CD4-positive, alpha-beta T cell (primary cell): ENCODE measurements around the gene RPEL1. TPM values are rescaled to one million over a fixed set of nuclear protein-coding genes. Genes with fewer than 3 reads are reported as not detected.

ENCODE experiments used
- ATAC-seq: fragments of 200-7000 bp; cut with Tn5 transposase; one replicate; pipeline ENCODE4 v1.10.0; 2022; ENCODE audit warnings: mild to moderate bottlenecking; ENCODE audit not compliant: poor library complexity
- CTCF ChIA-PET: fragments of 350-600 bp; sonication (Branson Sonifier 250); formaldehyde crosslinking; loops from one replicate; lab custom pipeline; 2021; ENCODE audit warnings: antibody characterized with exemption, inconsistent platforms; lab: Charles Lee
- POLR2A ChIA-PET: fragments of 350-600 bp; sonication (Branson Sonifier 250); formaldehyde crosslinking; loops from one replicate; lab custom pipeline; 2021; ENCODE audit warnings: antibody characterized with exemption, inconsistent platforms; lab: Charles Lee
- DNase-seq, 14 experiments: peaks; one replicate each; pipeline ENCODE4 v3.0.0-alpha.2; 2013 to 2020; ENCODE audit warnings: mixed read lengths in 2 of 14
- H3K27ac ChIP-seq, 2 donors: one replicate each; pipeline versions ENCODE4 v1.5.1 to v1.7.0; 2013; ENCODE audit warnings: low read length in 2 of 2, low read depth in 1 of 2, mild to moderate bottlenecking in 1 of 2
- H3K27me3 ChIP-seq, 2 experiments: 1 replicate in 1 of 2; 2 replicates in 1 of 2; pipeline versions ENCODE4 v1.6.1 to v1.7.0; 2013; ENCODE audit warnings: low read length in 2 of 2, control low read depth in 1 of 2, mild to moderate bottlenecking in 1 of 2, moderate library complexity in 1 of 2; ENCODE audit not compliant: insufficient read depth in 2 of 2, control insufficient read depth in 1 of 2
- H3K36me3 ChIP-seq: one replicate; pipeline ENCODE4 v1.6.1; 2013; ENCODE audit warnings: low read length, control low read depth; ENCODE audit not compliant: insufficient read depth
- H3K4me1 ChIP-seq: one replicate; pipeline ENCODE4 v1.6.1; 2013; ENCODE audit warnings: low read length, control low read depth; ENCODE audit not compliant: insufficient read depth
- H3K4me3 ChIP-seq: one replicate; pipeline ENCODE4 v1.5.1; 2013; ENCODE audit warnings: mild to moderate bottlenecking, low read length, moderate library complexity
- H3K9me3 ChIP-seq, 2 experiments: 1 replicate in 1 of 2; 2 replicates in 1 of 2; pipeline versions ENCODE4 v1.6.1 to v1.7.0; 2013; ENCODE audit warnings: low read length in 2 of 2, mild to moderate bottlenecking in 2 of 2, control low read depth in 1 of 2, moderate library complexity in 1 of 2; ENCODE audit not compliant: control insufficient read depth in 1 of 2, insufficient read depth in 1 of 2
- H3K27ac Mint-ChIP-seq: one replicate; pipeline ENCODE4 v1.8.0; 2020; ENCODE audit warnings: mixed read lengths
- H3K27me3 Mint-ChIP-seq: one replicate; pipeline ENCODE4 v1.8.0; 2021; ENCODE audit warnings: mixed read lengths
- H3K36me3 Mint-ChIP-seq: one replicate; pipeline ENCODE4 v1.8.0; 2021; ENCODE audit warnings: low read depth, mixed read lengths
- H3K4me1 Mint-ChIP-seq: one replicate; pipeline ENCODE4 v1.8.0; 2021; ENCODE audit warnings: low read depth, mixed read lengths
- H3K4me3 Mint-ChIP-seq: one replicate; pipeline ENCODE4 v1.8.0; 2020; ENCODE audit warnings: mild to moderate bottlenecking, mixed read lengths
- H3K9me3 Mint-ChIP-seq: one replicate; pipeline ENCODE4 v1.8.0; 2020; ENCODE audit warnings: mixed read lengths
- CTCF ChIP-seq: fragments of 200-600 bp; IDR thresholded peaks from one replicate; pipeline ENCODE4 v1.8.0; 2022; ENCODE audit warnings: antibody characterized with exemption, mild to moderate bottlenecking
- intact Hi-C, 2 experiments: fragments of 100-400 bp; cut with DNase I in 1 of 2; cut with micrococcal nuclease in 1 of 2; formaldehyde crosslinking; loops; one replicate each; pipeline versions ENCODE4 v1.15.1 to v1.9.0; 2023 to 2025; cut with DNase I, micrococcal nuclease
- total RNA-seq, 174 experiments: library from RNA in 2 of 174; stranded (reverse) in 2 of 174; gene quantifications; one replicate each; pipeline ENCODE4 v1.2.3 and lab custom pipeline; 2021 to 2026

RPEL1 gene
- total RNA-seq, 2 experiments from 2014 or later: not detected

- Histone ChIP-seq H3K4me1 (no peaks in the 10 kb centered on the region), H3K27ac (no peak overlapping the region), H3K36me3 (no peaks in the 10 kb centered on the region), H3K9me3 (no peaks in the 10 kb centered on the region), H3K4me3 (no peak overlapping the region), H3K27me3 (peaks cover 15 to 28% of the 10 kb centered on the region in 2 experiments)
- no peak for ATAC-seq
- Mint-ChIP-seq H3K27me3 (peaks cover 38% of the 10 kb centered on the region), H3K27ac (no peak overlapping the region), H3K9me3 (no peaks in the 10 kb centered on the region), H3K36me3 (no peaks in the 10 kb centered on the region), H3K4me3 (no peak overlapping the region), H3K4me1 (no peaks in the 10 kb centered on the region)
- ChIA-PET CTCF (no interaction called here), POLR2A (no interaction called here)
- no peak for DNase-seq
- TF ChIP-seq CTCF: no peak
- intact Hi-C loops: no loop called here
Measured at GRCh38 chr10:103291588-103291987, 45.9 kb downstream of the RPEL1 start.

GRCh38 chr10:103295374-103296015 lies 49.8 kb downstream of the RPEL1 start:
- DNase-seq: no peak
- H3K4me3 ChIP-seq: no peak overlapping the region
- no peak overlapping the region for H3K4me3 Mint-ChIP-seq
- peaks cover 8% of the 10 kb centered on the region for H3K27me3 Mint-ChIP-seq
- H3K27me3 ChIP-seq: peaks cover 3 to 4% of the 10 kb centered on the region in 2 experiments
- no peaks in the 10 kb centered on the region for H3K4me1 Mint-ChIP-seq
- no peak overlapping the region for H3K27ac Mint-ChIP-seq
- H3K27ac ChIP-seq: no peak overlapping the region
- H3K36me3 ChIP-seq: no peaks in the 10 kb centered on the region
- no peak for TF ChIP-seq CTCF
- intact Hi-C loops: no loop called here
- no peaks in the 10 kb centered on the region for H3K4me1 ChIP-seq
- H3K9me3 Mint-ChIP-seq: no peaks in the 10 kb centered on the region
- ATAC-seq: no peak
- H3K36me3 Mint-ChIP-seq: no peaks in the 10 kb centered on the region
- CTCF ChIA-PET: no interaction called here
- POLR2A ChIA-PET: no interaction called here
- H3K9me3 ChIP-seq: no peaks in the 10 kb centered on the region

Other genes starting within 250 kb of the RPEL1 start
- 10 to 100 TPM; 43.2 to 47.8 TPM for gene NT5C2, start 52.6 kb upstream of the RPEL1 start, total RNA-seq
- gene INA, start 31.3 kb downstream of the RPEL1 start, total RNA-seq: not detected
- gene PCGF6, start 105.3 kb downstream of the RPEL1 start, total RNA-seq: 1 to 10 TPM; 1.6 to 1.8 TPM
- 1 to 10 TPM; 3.8 to 4.0 TPM for gene TAF5, start 122.1 kb downstream of the RPEL1 start, total RNA-seq
- 100 to 1,000 TPM; 107 to 111 TPM for gene ATP5MK, start 150.6 kb downstream of the RPEL1 start, total RNA-seq
- 10 to 100 TPM; 13.3 to 16.4 TPM for gene PDCD11, start 150.7 kb downstream of the RPEL1 start, total RNA-seq
- gene CALHM2, start 206.5 kb downstream of the RPEL1 start, total RNA-seq: 1 to 10 TPM; 3.1 to 4.0 TPM
- not detected for gene CALHM1, start 213.0 kb downstream of the RPEL1 start, total RNA-seq
- not detected for gene CALHM3, start 233.4 kb downstream of the RPEL1 start, total RNA-seq
- gene NEURL1, start 247.8 kb downstream of the RPEL1 start, total RNA-seq: 1 to 10 TPM in 1 of 2 experiments, under 1 TPM in 1; 0.85 to 1.1 TPM